Neuronal stem cell (in vitro differentiated cells): Measurements from ENCODE around the gene SGF29.
A peak's percentile ranks its signal among the peaks of the same experiment; 100 is the strongest.
"Not testable (repeated sequence)": the region's sequence is repeated elsewhere in the genome, so short reads cannot be mapped to it uniquely, and the experiment has no call there.

Experiments used
- DNase-seq: peaks from one replicate; pipeline ENCODE4 v3.0.0-alpha.2; 2013; ENCODE audit warnings: low spot score
- H2AFZ ChIP-seq: one replicate; pipeline ENCODE4 v1.6.1; 2013; ENCODE audit warnings: mild to moderate bottlenecking, low read length, inconsistent platforms
- H2AK5ac ChIP-seq: 2 replicates; pipeline ENCODE4 v1.6.1; 2013; ENCODE audit warnings: low read depth, mild to moderate bottlenecking, inconsistent platforms, low read length, moderate library complexity, mixed read lengths
- H2BK120ac ChIP-seq: 2 replicates; pipeline ENCODE4 v1.6.1; 2013; ENCODE audit warnings: low read depth, mild to moderate bottlenecking, inconsistent platforms, low read length, moderate library complexity, mixed read lengths
- H2BK12ac ChIP-seq: one replicate; pipeline ENCODE4 v1.6.1; 2013; ENCODE audit warnings: low read length, inconsistent platforms
- H2BK15ac ChIP-seq: 2 replicates; pipeline ENCODE4 v1.6.1; 2013; ENCODE audit warnings: mild to moderate bottlenecking, low read length, inconsistent platforms, mixed read lengths
- H2BK5ac ChIP-seq: one replicate; pipeline ENCODE4 v1.6.1; 2013; ENCODE audit warnings: inconsistent platforms, mild to moderate bottlenecking, low read length, moderate library complexity
- H3K14ac ChIP-seq: one replicate; pipeline ENCODE4 v1.6.1; 2013; ENCODE audit warnings: low read length, inconsistent platforms
- H3K18ac ChIP-seq: 2 replicates; pipeline ENCODE4 v1.6.1; 2013; ENCODE audit warnings: low read length, inconsistent platforms
- H3K23ac ChIP-seq: 2 replicates; pipeline ENCODE4 v1.6.1; 2013; ENCODE audit warnings: low read depth, mild to moderate bottlenecking, mixed read lengths, low read length, inconsistent platforms; ENCODE audit not compliant: poor library complexity
- H3K27ac ChIP-seq: replicated peaks from 3 replicates; pipeline ENCODE4 v1.5.1; 2013; ENCODE audit warnings: low read length, inconsistent platforms
- H3K27me3 ChIP-seq, 3 experiments: 2 replicates each; pipeline ENCODE4 v1.6.1; 2013; ENCODE audit warnings: low read length in 3 of 3, mild to moderate bottlenecking in 2 of 3, inconsistent platforms in 1 of 3, low read depth in 1 of 3, mixed read lengths in 1 of 3, moderate library complexity in 1 of 3; ENCODE audit not compliant: control insufficient read depth in 3 of 3, insufficient read depth in 3 of 3
- H3K36me3 ChIP-seq, 2 donors: replicated peaks in 1 of 2; 2 replicates each; pipeline ENCODE4 v1.6.1; 2013; ENCODE audit warnings: low read length in 2 of 2; ENCODE audit not compliant: control insufficient read depth in 2 of 2, insufficient read depth in 2 of 2
- H3K4ac ChIP-seq: 2 replicates; pipeline ENCODE4 v1.6.1; 2013; ENCODE audit warnings: inconsistent platforms, mild to moderate bottlenecking, low read length, moderate library complexity
- H3K4me1 ChIP-seq, 2 donors: 1 replicate in 1 of 2; 2 replicates in 1 of 2; pipeline ENCODE4 v1.6.1; 2013; ENCODE audit warnings: low read length in 2 of 2, low read depth in 1 of 2; ENCODE audit not compliant: control insufficient read depth in 2 of 2, insufficient read depth in 1 of 2
- H3K4me2 ChIP-seq: one replicate; pipeline ENCODE4 v1.6.1; 2013; ENCODE audit warnings: mild to moderate bottlenecking, low read length, inconsistent platforms; ENCODE audit not compliant: insufficient read depth, poor library complexity, severe bottlenecking
- H3K4me3 ChIP-seq, 2 donors: 2 replicates each; pipeline ENCODE4 v1.5.1; 2013; ENCODE audit warnings: low read length in 2 of 2, mild to moderate bottlenecking in 2 of 2, inconsistent platforms in 1 of 2, moderate library complexity in 1 of 2
- H3K79me1 ChIP-seq: one replicate; pipeline ENCODE4 v1.6.1; 2013; ENCODE audit warnings: low read depth, mild to moderate bottlenecking, inconsistent platforms, low read length, moderate library complexity
- H3K9ac ChIP-seq: one replicate; pipeline ENCODE4 v1.6.1; 2013; ENCODE audit warnings: mild to moderate bottlenecking, low read depth, low read length, inconsistent platforms; ENCODE audit not compliant: poor library complexity
- H3K9me3 ChIP-seq, 2 donors: replicated peaks in 1 of 2; 2 replicates each; pipeline versions ENCODE3 to v1.6.1; 2013; ENCODE audit warnings: low read length in 2 of 2, mild to moderate bottlenecking in 2 of 2, inconsistent platforms in 1 of 2, low read depth in 1 of 2, mixed read lengths in 1 of 2, moderate library complexity in 1 of 2; ENCODE audit not compliant: control insufficient read depth in 2 of 2, insufficient read depth in 1 of 2
- H4K8ac ChIP-seq: one replicate; pipeline ENCODE4 v1.6.1; 2013; ENCODE audit warnings: low read depth, mild to moderate bottlenecking, inconsistent platforms, low read length, moderate library complexity
- H4K91ac ChIP-seq: one replicate; pipeline ENCODE4 v1.6.1; 2013; ENCODE audit warnings: low read length, low read depth, mild to moderate bottlenecking, inconsistent platforms; ENCODE audit not compliant: poor library complexity
- WGBS, 2 donors: extraction: QIAGEN DNeasy Blood & Tissue Kit; methylation state at CpG; one replicate each; pipeline ENCODE4 v1.1.7; 2013; ENCODE audit warnings: missing lambda C conversion rate in 2 of 2, mixed read lengths in 1 of 2; ENCODE audit not compliant: insufficient read length in 2 of 2, insufficient replicate concordance in 1 of 2; ENCODE audit errors: extremely low coverage in 2 of 2; 5-methylcytosine and 5-hydroxymethylcytosine counted together

The SGF29 gene

GRCh38 chr16:28526201-28527099, 27.3 kb upstream of the SGF29 start:
- H2AFZ ChIP-seq: no peak overlapping the region
- no peak overlapping the region for H3K9ac ChIP-seq
- H2BK12ac ChIP-seq: no peak overlapping the region
- no peak overlapping the region for H3K23ac ChIP-seq
- H3K4me1 ChIP-seq: no peaks in the 10 kb centered on the region
- H3K9me3 ChIP-seq: peaks cover 0 to 3% of the 10 kb centered on the region in 2 donors
- no peak overlapping the region for H3K4me3 ChIP-seq
- no peak overlapping the region for H3K27ac ChIP-seq
- no peak overlapping the region for H3K14ac ChIP-seq
- no peak overlapping the region for H2BK5ac ChIP-seq
- no peak overlapping the region for H4K8ac ChIP-seq
- DNase-seq: no peak
- H2BK15ac ChIP-seq: no peak overlapping the region
- no peak overlapping the region for H3K18ac ChIP-seq
- no peak overlapping the region for H2AK5ac ChIP-seq
- no peak overlapping the region for H3K4me2 ChIP-seq
- WGBS, 2 donors: no CpG with 5 or more reads among the region's 11 CpGs
- peaks cover 0 to 3% (median 2%) of the 10 kb centered on the region in 3 experiments for H3K27me3 ChIP-seq
- no peak overlapping the region for H4K91ac ChIP-seq
- no peaks in the 10 kb centered on the region for H3K79me1 ChIP-seq
- no peak overlapping the region for H2BK120ac ChIP-seq
- H3K36me3 ChIP-seq: no peaks in the 10 kb centered on the region
- H3K4ac ChIP-seq: no peak overlapping the region

- not testable (repeated sequence) for DNase-seq, H3K36me3 ChIP-seq, H2BK12ac ChIP-seq, H3K9me3 ChIP-seq, H3K4me2 ChIP-seq, H3K9ac ChIP-seq, H2BK120ac ChIP-seq, H2BK15ac ChIP-seq, H2AK5ac ChIP-seq, H3K18ac ChIP-seq, H4K91ac ChIP-seq, H3K27ac ChIP-seq, H2AFZ ChIP-seq, H3K27me3 ChIP-seq, H3K4ac ChIP-seq, H3K14ac ChIP-seq, H2BK5ac ChIP-seq, H3K23ac ChIP-seq, H3K79me1 ChIP-seq, H3K4me1 ChIP-seq, H3K4me3 ChIP-seq, H4K8ac ChIP-seq
- no CpG with 5 or more reads among the region's 7 CpGs for WGBS, 2 donors
These were observed 26.5 kb upstream of the SGF29 start for GRCh38 chr16:28527100-28527785.

GRCh38 chr16:28527985-28528384, 25.7 kb upstream of the SGF29 start:
- no peak overlapping the region for H3K4ac ChIP-seq
- H3K4me2 ChIP-seq: no peak overlapping the region
- no peak overlapping the region for H2AK5ac ChIP-seq
- H3K79me1 ChIP-seq: no peaks in the 10 kb centered on the region
- no peaks in the 10 kb centered on the region for H3K36me3 ChIP-seq
- no peak overlapping the region for H2BK12ac ChIP-seq
- H3K4me3 ChIP-seq: no peak overlapping the region
- no peak overlapping the region for H3K27ac ChIP-seq
- H2AFZ ChIP-seq: no peak overlapping the region
- H4K8ac ChIP-seq: no peak overlapping the region
- peaks cover 0 to 6% (median 2%) of the 10 kb centered on the region in 3 experiments for H3K27me3 ChIP-seq
- no peak overlapping the region for H3K23ac ChIP-seq
- no peak overlapping the region for H3K14ac ChIP-seq
- no CpG with 5 or more reads among the region's 5 CpGs for WGBS, 2 donors
- DNase-seq: no peak
- no peak overlapping the region for H3K18ac ChIP-seq
- peaks cover 2% of the 10 kb centered on the region in 2 donors for H3K4me1 ChIP-seq
- no peak overlapping the region for H4K91ac ChIP-seq
- H2BK5ac ChIP-seq: no peak overlapping the region
- H2BK15ac ChIP-seq: no peak overlapping the region
- H3K9ac ChIP-seq: no peak overlapping the region
- no peak overlapping the region for H2BK120ac ChIP-seq
- H3K9me3 ChIP-seq: peaks cover 0 to 3% of the 10 kb centered on the region in 2 donors

GRCh38 chr16:28528463-28528867, 25.3 kb upstream of the SGF29 start:
- H4K8ac ChIP-seq: no peak overlapping the region
- no peak overlapping the region for H2AFZ ChIP-seq
- DNase-seq: no peak
- no peak overlapping the region for H2BK5ac ChIP-seq
- H2BK15ac ChIP-seq: peak overlapping the region; percentile 37
- no peak overlapping the region for H3K4me2 ChIP-seq
- no peaks in the 10 kb centered on the region for H3K79me1 ChIP-seq
- no peak overlapping the region for H3K4ac ChIP-seq
- H3K23ac ChIP-seq: no peak overlapping the region
- H3K4me3 ChIP-seq: no peak overlapping the region
- peaks cover 0 to 7% (median 2%) of the 10 kb centered on the region in 3 experiments for H3K27me3 ChIP-seq
- H3K18ac ChIP-seq: no peak overlapping the region
- H3K36me3 ChIP-seq: no peaks in the 10 kb centered on the region
- no peak overlapping the region for H2BK12ac ChIP-seq
- peaks cover 2% of the 10 kb centered on the region in 2 donors for H3K4me1 ChIP-seq
- no peak overlapping the region for H4K91ac ChIP-seq
- no CpG with 5 or more reads among the region's 5 CpGs for WGBS, 2 donors
- H3K9ac ChIP-seq: no peak overlapping the region
- H3K9me3 ChIP-seq: peaks cover 0 to 3% of the 10 kb centered on the region in 2 donors
- no peak overlapping the region for H3K14ac ChIP-seq
- no peak overlapping the region for H2BK120ac ChIP-seq
- no peak overlapping the region for H2AK5ac ChIP-seq
- H3K27ac ChIP-seq: no peak overlapping the region
